A549 (cell line): Measurements from ENCODE around the gene CTIF. TPM values are rescaled to one million over a fixed set of nuclear protein-coding genes. Genes with fewer than 3 reads are reported as not detected.

ENCODE experiments used
- ATAC-seq, 2 experiments: fragments of 200-7000 bp in 1 of 2; fragments of >200 bp in 1 of 2; cut with Nextera tagmentation in 1 of 2; cut with Tn5 transposase in 1 of 2; 3 replicates each; pipeline versions ENCODE4 v1.8.0 to v1.9.1; 2018 to 2020; ENCODE audit warnings: mild to moderate bottlenecking in 1 of 2, moderate library complexity in 1 of 2
- CTCF ChIA-PET: fragments of 300-600 bp; sonication (Branson Sonifier 250); formaldehyde crosslinking; extraction: SDS; loops from one replicate; lab custom pipeline; 2021; ENCODE audit warnings: antibody characterized with exemption, inconsistent platforms; lab: Yijun Ruan, JAX
- POLR2A ChIA-PET: fragments of 350-600 bp; formaldehyde crosslinking; extraction: SDS; loops from one replicate; lab custom pipeline; 2021; ENCODE audit warnings: antibody characterized with exemption, inconsistent platforms; lab: Yijun Ruan, JAX
- DNase-seq, 2 experiments: peaks; one replicate each; pipeline versions ENCODE4 v3.0.0 to v3.0.0-alpha.2; 2011 to 2016; ENCODE audit warnings: low read depth in 1 of 2, low spot score in 1 of 2
- FAIRE-seq: peaks from 2 replicates; lab custom pipeline; 2011; peaks lifted over from hg19 to GRCh38; lab: Jason Lieb, UNC
- H3K27ac ChIP-seq, 2 experiments: fragments of >200 bp; sonication (Bioruptor Twin); formaldehyde crosslinking; 3 replicates each; pipeline ENCODE4 v1.5.1; 2016 to 2017
- H3K4me1 ChIP-seq: fragments of >200 bp; sonication (Bioruptor Twin); formaldehyde crosslinking; 3 replicates; pipeline ENCODE4 v1.6.1; 2016
- H3K4me2 ChIP-seq: fragments of >200 bp; sonication (Bioruptor Twin); formaldehyde crosslinking; 3 replicates; pipeline ENCODE4 v1.6.1; 2016
- H3K4me3 ChIP-seq: fragments of >200 bp; sonication (Bioruptor Twin); formaldehyde crosslinking; 3 replicates; pipeline ENCODE4 v1.5.1; 2016
- H3K9me3 ChIP-seq: fragments of >200 bp; sonication (Bioruptor Twin); formaldehyde crosslinking; 3 replicates; pipeline ENCODE4 v1.6.1; 2016
- CBX2 ChIP-seq: fragments of 200-600 bp; sonication (generic); IDR thresholded peaks from 2 replicates; pipeline ENCODE4 v1.6.1; 2016; ENCODE audit warnings: low read depth, mild to moderate bottlenecking, borderline replicate concordance
- CBX8 ChIP-seq: fragments of 200-600 bp; sonication (generic); IDR thresholded peaks from 2 replicates; pipeline ENCODE4 v1.6.1; 2016
- CHD2 ChIP-seq: fragments of 150-350 bp; IDR thresholded peaks from 2 replicates; pipeline ENCODE4 v1.6.1; 2014; ENCODE audit warnings: low read length; ENCODE audit not compliant: partially characterized antibody
- EHMT2 ChIP-seq: fragments of 200-600 bp; sonication (generic); IDR thresholded peaks from 2 replicates; pipeline ENCODE4 v1.6.1; 2016; ENCODE audit warnings: antibody characterized with exemption, low read depth, mild to moderate bottlenecking, moderate library complexity
- HDAC2 ChIP-seq: fragments of 200-600 bp; sonication (generic); IDR thresholded peaks from 2 replicates; pipeline ENCODE4 v1.6.1; 2016
- HEYL ChIP-seq: fragments of 250-450 bp; sonication (Bioruptor Pico); IDR thresholded peaks from 2 replicates; pipeline ENCODE4 v1.8.0; 2021; ENCODE audit warnings: mild to moderate bottlenecking, moderate library complexity
- JUN ChIP-seq, 2 experiments: fragments of >200 bp; sonication (Bioruptor Twin); formaldehyde crosslinking; IDR thresholded peaks; 2 replicates in 1 of 2; 3 replicates in 1 of 2; pipeline ENCODE4 v1.6.1; 2016 to 2017
- KDM5A ChIP-seq: fragments of 200-600 bp; sonication (generic); IDR thresholded peaks from 2 replicates; pipeline ENCODE4 v1.6.1; 2016; ENCODE audit warnings: antibody characterized with exemption, mild to moderate bottlenecking
- MYC ChIP-seq: IDR thresholded peaks from 2 replicates; pipeline ENCODE4 v1.6.1; 2012; ENCODE audit warnings: mild to moderate bottlenecking, inconsistent platforms, low read length, improper control_type of control experiment, borderline replicate concordance
- SREBF2 ChIP-seq: fragments of 450-650 bp; IDR thresholded peaks from 2 replicates; pipeline ENCODE4 v1.6.1; 2014; ENCODE audit warnings: mild to moderate bottlenecking, moderate library complexity
- TFCP2L1 ChIP-seq: fragments of 250-450 bp; sonication (Bioruptor Pico); IDR thresholded peaks from 2 replicates; pipeline ENCODE4 v1.5.0; 2021; ENCODE audit warnings: mild to moderate bottlenecking
- ZFP36 ChIP-seq: fragments of 450-650 bp; IDR thresholded peaks from 2 replicates; pipeline ENCODE4 v1.6.1; 2014; ENCODE audit warnings: borderline replicate concordance; ENCODE audit not compliant: partially characterized antibody
- WGBS: methylation state at CpG from one replicate; pipeline ENCODE4 v1.1.6; 2017; ENCODE audit errors: missing lambda C conversion rate; 5-methylcytosine and 5-hydroxymethylcytosine counted together
- polyA plus RNA-seq, 4 experiments: library from polyadenylated mRNA; depleted of rRNA in 3 of 4; stranded (reverse); fragments of >200 nt; fragmentation: RNase III in 1 of 4; extraction: RNeasy Plus Mini Kit Qiagen cat#74134 plus additional on column Dnase treatment in 1 of 4; gene quantifications; 2 replicates in 3 of 4; 3 replicates in 1 of 4; pipeline ENCODE4 v1.2.3, GENCODE V29; 2011 to 2017
- TF ChIP-seq, protein P1 (sequence below): fragments of 200-600 bp; sonication (generic); IDR thresholded peaks from 2 replicates; pipeline ENCODE4 v1.6.1; 2016; ENCODE audit warnings: antibody characterized with exemption, mild to moderate bottlenecking, moderate library complexity
- TF ChIP-seq, protein P2 (sequence below): fragments of 450-650 bp; IDR thresholded peaks from 2 replicates; pipeline ENCODE4 v1.6.1; 2014; ENCODE audit warnings: antibody characterized with exemption
- TF ChIP-seq, protein P3 (sequence below): fragments of 150-350 bp; IDR thresholded peaks from 2 replicates; pipeline ENCODE4 v1.6.1; 2014; ENCODE audit warnings: low read depth, mild to moderate bottlenecking, low read length

The CTIF gene
- polyA plus RNA-seq, 2 of the 4 experiments (the other 2 are of a cell fraction) = 17.0 to 24.7 TPM

DNA sequence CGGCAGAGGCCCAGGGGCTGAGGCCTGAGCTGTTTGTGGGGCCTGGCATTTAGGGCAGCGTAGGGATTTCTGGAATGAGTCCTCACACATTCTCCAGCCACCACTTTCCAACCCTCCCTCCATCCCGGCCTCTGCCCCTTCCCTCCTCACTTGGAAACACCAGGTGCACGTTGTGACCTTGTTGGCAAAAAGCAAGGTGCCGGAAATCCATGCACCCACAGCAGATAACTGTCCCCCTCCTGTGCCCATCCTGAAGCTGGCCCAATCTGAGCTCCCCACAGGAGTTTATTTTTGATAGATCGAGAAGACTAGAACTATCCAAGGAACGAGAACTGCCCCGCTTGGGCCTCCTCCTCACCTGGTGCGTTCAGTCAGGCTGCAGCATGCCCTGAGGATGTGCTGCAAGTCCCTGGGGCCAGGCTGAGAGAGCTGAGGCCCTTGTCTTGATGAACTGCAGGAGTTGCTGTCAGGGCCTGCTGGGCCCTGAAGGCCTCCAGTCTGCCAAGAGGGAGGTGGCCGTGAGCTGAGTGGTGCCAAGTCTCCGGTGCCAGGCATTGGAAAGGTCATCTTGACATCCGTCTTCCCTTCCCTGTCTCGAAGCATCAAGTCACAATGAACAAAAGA is 55.8 kb downstream of the CTIF start:
- CTCF ChIA-PET = interaction anchor here (1.1 kb wide), 1 partner anchor 70 kb away, joined by 4 read pairs; no protein-coding TSS in a partner anchor
- DNase-seq (no peak), ATAC-seq (no peak), FAIRE-seq (no peak)
- no peaks in the 10 kb centered on the region for H3K9me3 ChIP-seq
- H3K4me2 ChIP-seq = no peak overlapping the region
- POLR2A ChIA-PET = no interaction called here
- H3K27ac ChIP-seq = no peak overlapping the region
- no peak overlapping the region for H3K4me3 ChIP-seq
- peaks cover 20% of the 10 kb centered on the region for H3K4me1 ChIP-seq
- WGBS = 91% methylated on average over 13 of the region's 13 CpGs
- TF ChIP-seq, protein P1, sequence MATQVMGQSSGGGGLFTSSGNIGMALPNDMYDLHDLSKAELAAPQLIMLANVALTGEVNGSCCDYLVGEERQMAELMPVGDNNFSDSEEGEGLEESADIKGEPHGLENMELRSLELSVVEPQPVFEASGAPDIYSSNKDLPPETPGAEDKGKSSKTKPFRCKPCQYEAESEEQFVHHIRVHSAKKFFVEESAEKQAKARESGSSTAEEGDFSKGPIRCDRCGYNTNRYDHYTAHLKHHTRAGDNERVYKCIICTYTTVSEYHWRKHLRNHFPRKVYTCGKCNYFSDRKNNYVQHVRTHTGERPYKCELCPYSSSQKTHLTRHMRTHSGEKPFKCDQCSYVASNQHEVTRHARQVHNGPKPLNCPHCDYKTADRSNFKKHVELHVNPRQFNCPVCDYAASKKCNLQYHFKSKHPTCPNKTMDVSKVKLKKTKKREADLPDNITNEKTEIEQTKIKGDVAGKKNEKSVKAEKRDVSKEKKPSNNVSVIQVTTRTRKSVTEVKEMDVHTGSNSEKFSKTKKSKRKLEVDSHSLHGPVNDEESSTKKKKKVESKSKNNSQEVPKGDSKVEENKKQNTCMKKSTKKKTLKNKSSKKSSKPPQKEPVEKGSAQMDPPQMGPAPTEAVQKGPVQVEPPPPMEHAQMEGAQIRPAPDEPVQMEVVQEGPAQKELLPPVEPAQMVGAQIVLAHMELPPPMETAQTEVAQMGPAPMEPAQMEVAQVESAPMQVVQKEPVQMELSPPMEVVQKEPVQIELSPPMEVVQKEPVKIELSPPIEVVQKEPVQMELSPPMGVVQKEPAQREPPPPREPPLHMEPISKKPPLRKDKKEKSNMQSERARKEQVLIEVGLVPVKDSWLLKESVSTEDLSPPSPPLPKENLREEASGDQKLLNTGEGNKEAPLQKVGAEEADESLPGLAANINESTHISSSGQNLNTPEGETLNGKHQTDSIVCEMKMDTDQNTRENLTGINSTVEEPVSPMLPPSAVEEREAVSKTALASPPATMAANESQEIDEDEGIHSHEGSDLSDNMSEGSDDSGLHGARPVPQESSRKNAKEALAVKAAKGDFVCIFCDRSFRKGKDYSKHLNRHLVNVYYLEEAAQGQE = no peak

GRCh38 chr18:48595703-48596218 is 56.9 kb downstream of the CTIF start:
- H3K4me2 ChIP-seq = no peak overlapping the region
- H3K4me1 ChIP-seq = peaks cover 8% of the 10 kb centered on the region
- TF ChIP-seq ZFP36 = no peak
- no peak for TF ChIP-seq HEYL
- TF ChIP-seq, all 56 proteins: peak for 0
- ATAC-seq (no peak), FAIRE-seq (no peak), DNase-seq (no peak)
- 97% methylated on average over 3 of the region's 4 CpGs for WGBS
- POLR2A ChIA-PET = no interaction called here
- Histone ChIP-seq H3K27ac (no peak overlapping the region), H3K9me3 (no peaks in the 10 kb centered on the region), H3K4me3 (no peak overlapping the region)
- CTCF ChIA-PET = interaction anchor here (1.1 kb wide), 1 partner anchor 69 kb away, joined by 4 read pairs; no protein-coding TSS in a partner anchor

DNA sequence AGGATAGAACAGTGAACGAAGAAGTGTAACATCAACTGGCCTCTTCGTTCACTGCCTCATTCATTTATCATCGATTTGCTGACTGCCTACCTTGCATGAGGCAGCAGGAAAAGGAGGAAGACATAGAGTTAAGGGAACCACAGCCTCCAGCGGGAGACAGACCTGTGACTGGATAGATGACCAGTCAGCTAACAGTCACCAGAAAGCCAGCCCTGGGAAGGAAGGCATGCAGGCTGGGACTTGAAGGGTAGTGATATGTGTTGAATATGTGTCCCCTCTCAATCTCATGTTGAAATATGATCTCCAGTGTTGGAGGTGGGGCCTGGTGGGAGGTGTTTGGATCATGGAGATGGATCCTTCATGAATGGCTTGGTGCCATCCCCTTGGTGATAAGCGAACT is 58.3 kb downstream of the CTIF start:
- ChIA-PET POLR2A (no interaction called here), CTCF (no interaction called here)
- H3K27ac ChIP-seq = no peak overlapping the region
- no peak overlapping the region for H3K4me2 ChIP-seq
- WGBS = 64% methylated on average over 5 of the region's 5 CpGs
- no peaks in the 10 kb centered on the region for H3K9me3 ChIP-seq
- no peak for ATAC-seq
- no peak overlapping the region for H3K4me3 ChIP-seq
- FAIRE-seq = no peak
- no peak for DNase-seq
- no peak for TF ChIP-seq CBX8
- no peak for TF ChIP-seq TFCP2L1
- TF ChIP-seq, protein P2, sequence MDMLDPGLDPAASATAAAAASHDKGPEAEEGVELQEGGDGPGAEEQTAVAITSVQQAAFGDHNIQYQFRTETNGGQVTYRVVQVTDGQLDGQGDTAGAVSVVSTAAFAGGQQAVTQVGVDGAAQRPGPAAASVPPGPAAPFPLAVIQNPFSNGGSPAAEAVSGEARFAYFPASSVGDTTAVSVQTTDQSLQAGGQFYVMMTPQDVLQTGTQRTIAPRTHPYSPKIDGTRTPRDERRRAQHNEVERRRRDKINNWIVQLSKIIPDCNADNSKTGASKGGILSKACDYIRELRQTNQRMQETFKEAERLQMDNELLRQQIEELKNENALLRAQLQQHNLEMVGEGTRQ = no peak
- TF ChIP-seq KDM5A = no peak
- no peak for TF ChIP-seq HDAC2
- TF ChIP-seq, protein P3, sequence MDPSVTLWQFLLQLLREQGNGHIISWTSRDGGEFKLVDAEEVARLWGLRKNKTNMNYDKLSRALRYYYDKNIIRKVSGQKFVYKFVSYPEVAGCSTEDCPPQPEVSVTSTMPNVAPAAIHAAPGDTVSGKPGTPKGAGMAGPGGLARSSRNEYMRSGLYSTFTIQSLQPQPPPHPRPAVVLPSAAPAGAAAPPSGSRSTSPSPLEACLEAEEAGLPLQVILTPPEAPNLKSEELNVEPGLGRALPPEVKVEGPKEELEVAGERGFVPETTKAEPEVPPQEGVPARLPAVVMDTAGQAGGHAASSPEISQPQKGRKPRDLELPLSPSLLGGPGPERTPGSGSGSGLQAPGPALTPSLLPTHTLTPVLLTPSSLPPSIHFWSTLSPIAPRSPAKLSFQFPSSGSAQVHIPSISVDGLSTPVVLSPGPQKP = no peak
- no peak for TF ChIP-seq CBX2
- TF ChIP-seq CHD2 = no peak
- TF ChIP-seq MYC = no peak
- TF ChIP-seq SREBF2 = no peak
- no peak for TF ChIP-seq EHMT2
- TF ChIP-seq JUN (IDR thresholded peaks at IDR 0.05) = no peak
- H3K4me1 ChIP-seq = no peaks in the 10 kb centered on the region
